Keratinocyte (primary cell): ENCODE measurements around the gene AADACL2. TPM values are rescaled to one million over a fixed set of nuclear protein-coding genes. Genes with fewer than 3 reads are reported as not detected.

Experiments used
- DNase-seq: peaks from one replicate; pipeline ENCODE4 v3.0.0-alpha.2; 2011; ENCODE audit warnings: low read depth, missing footprints, low spot score
- FAIRE-seq: peaks from 2 replicates; lab custom pipeline; 2011; peaks lifted over from hg19 to GRCh38; lab: Jason Lieb, UNC
- H2AFZ ChIP-seq: 2 replicates; pipeline ENCODE4 v1.6.0; 2012; ENCODE audit warnings: low read length, control low read depth, inconsistent platforms; ENCODE audit not compliant: control insufficient read depth
- H3K27ac ChIP-seq: 2 replicates; pipeline ENCODE4 v1.5.1; 2011; ENCODE audit warnings: low read length; ENCODE audit not compliant: control insufficient read depth, insufficient read depth
- H3K27me3 ChIP-seq: 3 replicates; pipeline ENCODE4 v1.6.0; 2011; ENCODE audit warnings: low read length; ENCODE audit not compliant: control insufficient read depth, insufficient read depth; ENCODE audit errors: extremely low read depth
- H3K36me3 ChIP-seq, 2 experiments: 2 replicates in 1 of 2; 3 replicates in 1 of 2; pipeline ENCODE4 v1.5.1; 2011; ENCODE audit warnings: low read length in 2 of 2, mild to moderate bottlenecking in 1 of 2; ENCODE audit not compliant: control insufficient read depth in 2 of 2, insufficient read depth in 2 of 2; ENCODE audit errors: extremely low read depth in 1 of 2
- H3K4me1 ChIP-seq: 3 replicates; pipeline ENCODE4 v1.5.1; 2011; ENCODE audit warnings: low read length; ENCODE audit not compliant: control insufficient read depth, insufficient read depth; ENCODE audit errors: extremely low read depth
- H3K4me2 ChIP-seq: 3 replicates; pipeline ENCODE4 v1.6.0; 2011; ENCODE audit warnings: low read depth, low read length; ENCODE audit not compliant: control insufficient read depth, insufficient read depth; ENCODE audit errors: extremely low read depth
- H3K4me3 ChIP-seq, 3 experiments: fragments of 200-600 bp in 1 of 3; sonication (generic) in 1 of 3; 2 replicates in 2 of 3; 3 replicates in 1 of 3; pipeline ENCODE4 v1.5.1; 2011 to 2016; ENCODE audit warnings: low read length in 3 of 3, mild to moderate bottlenecking in 3 of 3, control low read depth in 2 of 3, inconsistent platforms in 1 of 3, low read depth in 1 of 3, mixed read lengths in 1 of 3, mixed run types in 1 of 3, moderate library complexity in 1 of 3; ENCODE audit not compliant: control insufficient read depth in 2 of 3, insufficient read depth in 2 of 3; ENCODE audit errors: extremely low read depth in 1 of 3
- H3K79me2 ChIP-seq: 2 replicates; pipeline ENCODE4 v1.6.0; 2012; ENCODE audit warnings: low read length; ENCODE audit not compliant: control insufficient read depth, insufficient read depth
- H3K9ac ChIP-seq: 3 replicates; pipeline ENCODE4 v1.6.0; 2011; ENCODE audit warnings: low read length; ENCODE audit not compliant: control insufficient read depth, insufficient read depth; ENCODE audit errors: extremely low read depth
- H3K9me1 ChIP-seq: 3 replicates; pipeline ENCODE4 v1.6.0; 2011; ENCODE audit warnings: low read length; ENCODE audit not compliant: control insufficient read depth, insufficient read depth; ENCODE audit errors: extremely low read depth
- H3K9me3 ChIP-seq: 2 replicates; pipeline ENCODE4 v1.5.1; 2012; ENCODE audit warnings: low read depth, low read length; ENCODE audit not compliant: control insufficient read depth
- H4K20me1 ChIP-seq: 3 replicates; pipeline ENCODE4 v1.6.0; 2011; ENCODE audit warnings: low read length; ENCODE audit not compliant: control insufficient read depth, insufficient read depth; ENCODE audit errors: extremely low read depth
- EZH2 ChIP-seq: IDR thresholded peaks from one replicate; pipeline ENCODE4 v1.6.1; 2012; ENCODE audit warnings: inconsistent platforms, mild to moderate bottlenecking, low read length, moderate library complexity
- dilution Hi-C: fragments of 300-500 bp; cut with MboI; formaldehyde crosslinking; loops from one replicate; pipeline ENCODE4 v1.7.0; 2020; ENCODE audit warnings: low sequenced_read_pairs; ENCODE audit not compliant: extremely low pct_ligation_motif_present
- polyA plus RNA-seq, 5 experiments: library from polyadenylated mRNA; depleted of rRNA in 3 of 5; stranded (reverse) in 3 of 5; stranded (forward) in 1 of 5; unstranded in 1 of 5; fragments of >200 nt; gene quantifications; 1 replicate in 1 of 5; 2 replicates in 3 of 5; 3 replicates in 1 of 5; pipeline versions ENCODE4 v1.2.1 to v1.2.3, GENCODE V29; 2011 to 2012; ENCODE audit warnings: missing spikeins in 2 of 5, low read depth in 1 of 5, low replicate concordance in 1 of 5
- TF ChIP-seq, protein P1 (sequence below), 3 experiments: IDR thresholded peaks in 1 of 3; conservative IDR thresholded peaks in 1 of 3; optimal IDR thresholded peaks in 1 of 3; 2 replicates in 2 of 3; 3 replicates in 1 of 3; pipeline versions ENCODE3 to v1.5.1; 2011; ENCODE audit warnings: low read length in 3 of 3, mild to moderate bottlenecking in 3 of 3, moderate library complexity in 2 of 3, control low read depth in 1 of 3, inconsistent platforms in 1 of 3; ENCODE audit not compliant: insufficient read depth in 2 of 3; ENCODE audit errors: extremely low read depth in 1 of 3

The AADACL2 gene
- polyA plus RNA-seq, 1 donor (not counting 4 experiments of a cell fraction or from before 2014, with no cell fraction given) = 0.38 TPM

DNA sequence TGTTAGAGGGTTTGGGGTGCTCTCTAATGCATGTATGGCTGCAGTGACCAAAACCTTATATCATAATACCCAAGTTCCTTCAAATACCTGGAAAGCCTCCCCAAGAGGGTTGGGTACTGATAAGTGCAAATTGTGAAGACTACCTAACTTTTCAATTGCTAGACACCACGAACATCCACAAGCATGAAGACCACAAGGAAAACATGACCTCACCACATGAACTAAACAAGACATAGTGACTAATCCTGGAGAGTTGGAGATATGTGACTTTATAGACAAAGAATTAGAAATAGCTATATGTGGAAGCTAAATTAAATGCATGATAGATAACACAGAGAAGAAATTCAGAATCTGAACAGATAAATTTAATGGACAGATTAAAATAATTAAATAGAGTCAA is 23.9 kb upstream of the AADACL2 start:
- Histone ChIP-seq H3K9me1 (no peaks in the 10 kb centered on the region), H3K4me1 (no peaks in the 10 kb centered on the region), H4K20me1 (no peaks in the 10 kb centered on the region), H3K4me3 (no peak overlapping the region), H3K9me3 (no peaks in the 10 kb centered on the region), H2AFZ (no peak overlapping the region), H3K36me3 (no peaks in the 10 kb centered on the region), H3K9ac (no peak overlapping the region), H3K27ac (no peak overlapping the region), H3K79me2 (no peaks in the 10 kb centered on the region), H3K4me2 (no peak overlapping the region), H3K27me3 (no peaks in the 10 kb centered on the region)
- TF ChIP-seq, protein P1, sequence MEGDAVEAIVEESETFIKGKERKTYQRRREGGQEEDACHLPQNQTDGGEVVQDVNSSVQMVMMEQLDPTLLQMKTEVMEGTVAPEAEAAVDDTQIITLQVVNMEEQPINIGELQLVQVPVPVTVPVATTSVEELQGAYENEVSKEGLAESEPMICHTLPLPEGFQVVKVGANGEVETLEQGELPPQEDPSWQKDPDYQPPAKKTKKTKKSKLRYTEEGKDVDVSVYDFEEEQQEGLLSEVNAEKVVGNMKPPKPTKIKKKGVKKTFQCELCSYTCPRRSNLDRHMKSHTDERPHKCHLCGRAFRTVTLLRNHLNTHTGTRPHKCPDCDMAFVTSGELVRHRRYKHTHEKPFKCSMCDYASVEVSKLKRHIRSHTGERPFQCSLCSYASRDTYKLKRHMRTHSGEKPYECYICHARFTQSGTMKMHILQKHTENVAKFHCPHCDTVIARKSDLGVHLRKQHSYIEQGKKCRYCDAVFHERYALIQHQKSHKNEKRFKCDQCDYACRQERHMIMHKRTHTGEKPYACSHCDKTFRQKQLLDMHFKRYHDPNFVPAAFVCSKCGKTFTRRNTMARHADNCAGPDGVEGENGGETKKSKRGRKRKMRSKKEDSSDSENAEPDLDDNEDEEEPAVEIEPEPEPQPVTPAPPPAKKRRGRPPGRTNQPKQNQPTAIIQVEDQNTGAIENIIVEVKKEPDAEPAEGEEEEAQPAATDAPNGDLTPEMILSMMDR (optimal IDR thresholded peaks at IDR 0.05 in 1 of 3, IDR thresholded peaks at IDR 0.05 in 1 of 3, conservative IDR thresholded peaks at IDR 0.05 in 1 of 3; ENCODE audit: extremely low read depth in 1 of 3, insufficient read depth in 2 of 3, low read length in 3 of 3) = no peak
- TF ChIP-seq EZH2 = no peak
- FAIRE-seq = no peak
- DNase-seq = no peak
- dilution Hi-C loops = no loop called here

DNA sequence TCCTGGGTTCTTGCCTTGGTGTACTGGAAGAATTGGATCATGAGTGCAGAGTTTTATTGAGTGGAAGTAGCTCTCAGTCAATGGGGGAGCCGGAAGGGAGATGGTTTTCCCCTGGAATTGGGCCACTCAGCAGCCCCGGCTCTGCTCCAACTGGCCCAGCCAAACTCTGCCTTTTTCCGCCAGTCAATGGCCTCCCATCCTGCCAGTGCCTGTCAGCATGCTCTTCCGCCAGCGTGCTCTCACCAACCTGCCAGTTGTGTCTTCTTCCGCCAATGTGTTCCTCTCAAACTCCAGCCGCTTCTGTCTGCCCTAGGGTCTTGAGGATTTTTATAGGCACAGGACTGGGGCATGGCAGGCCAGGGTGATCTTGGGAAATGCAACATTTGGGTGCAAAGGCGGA is 12.4 kb upstream of the AADACL2 start:
- H3K9me3 ChIP-seq = no peaks in the 10 kb centered on the region
- H3K4me3 ChIP-seq = no peak overlapping the region
- H3K27ac ChIP-seq = no peak overlapping the region
- no peak overlapping the region for H3K4me2 ChIP-seq
- no peaks in the 10 kb centered on the region for H3K9me1 ChIP-seq
- TF ChIP-seq, protein P1 (optimal IDR thresholded peaks at IDR 0.05 in 1 of 3, IDR thresholded peaks at IDR 0.05 in 1 of 3, conservative IDR thresholded peaks at IDR 0.05 in 1 of 3; ENCODE audit: extremely low read depth in 1 of 3, insufficient read depth in 2 of 3, low read length in 3 of 3) = no peak
- no peak for TF ChIP-seq EZH2
- H3K9ac ChIP-seq = no peak overlapping the region
- no peaks in the 10 kb centered on the region for H3K79me2 ChIP-seq
- H4K20me1 ChIP-seq = no peaks in the 10 kb centered on the region
- no peaks in the 10 kb centered on the region for H3K36me3 ChIP-seq
- no peak overlapping the region for H2AFZ ChIP-seq
- DNase-seq (no peak), FAIRE-seq (no peak)
- dilution Hi-C loops = no loop called here
- no peaks in the 10 kb centered on the region for H3K4me1 ChIP-seq
- no peaks in the 10 kb centered on the region for H3K27me3 ChIP-seq
